Upper lobe of left lung (tissue), 4 donors: ENCODE data around the gene PLAC1.

Experiments used
- POLR2A ChIP-seq, 4 donors: fragments of 450-650 bp; IDR thresholded peaks; one replicate each; pipeline ENCODE4 v1.5.1; 2016 to 2017; ENCODE audit warnings: antibody characterized with exemption in 4 of 4, mild to moderate bottlenecking in 2 of 4
- POLR2AphosphoS5 ChIP-seq, 2 donors: sonication (generic); formaldehyde crosslinking; IDR thresholded peaks; one replicate each; pipeline ENCODE4 v1.5.1; 2017; ENCODE audit warnings: antibody characterized with exemption in 2 of 2
- TF ChIP-seq, protein P1 (sequence below), 6 experiments: fragments of 450-650 bp in 4 of 6; fragments of 200-600 bp in 2 of 6; sonication (generic) in 2 of 6; IDR thresholded peaks; one replicate each; pipeline ENCODE4 v1.5.1; 2016 to 2019; ENCODE audit warnings: antibody characterized with exemption in 6 of 6

DNA sequence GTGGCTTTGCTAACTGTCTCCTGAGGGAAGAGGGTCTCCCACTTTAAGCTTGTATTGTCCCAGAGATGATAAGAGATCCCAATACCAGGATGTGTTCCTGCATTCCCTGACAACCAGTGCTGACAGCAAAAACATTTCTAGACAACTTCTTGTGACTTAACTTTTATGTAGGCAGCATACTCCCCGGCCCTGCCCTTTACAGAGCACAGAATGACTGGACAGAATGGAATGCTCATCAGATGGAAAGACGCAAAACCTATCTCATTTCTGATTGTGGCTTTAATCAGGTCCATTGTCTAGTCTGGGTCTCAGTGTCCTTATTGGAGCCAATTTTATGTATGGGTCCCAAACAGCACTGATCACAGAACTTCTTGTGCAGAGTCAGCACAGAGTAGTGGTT, 18.2 kb upstream of the PLAC1 start:
- TF ChIP-seq, protein P1, sequence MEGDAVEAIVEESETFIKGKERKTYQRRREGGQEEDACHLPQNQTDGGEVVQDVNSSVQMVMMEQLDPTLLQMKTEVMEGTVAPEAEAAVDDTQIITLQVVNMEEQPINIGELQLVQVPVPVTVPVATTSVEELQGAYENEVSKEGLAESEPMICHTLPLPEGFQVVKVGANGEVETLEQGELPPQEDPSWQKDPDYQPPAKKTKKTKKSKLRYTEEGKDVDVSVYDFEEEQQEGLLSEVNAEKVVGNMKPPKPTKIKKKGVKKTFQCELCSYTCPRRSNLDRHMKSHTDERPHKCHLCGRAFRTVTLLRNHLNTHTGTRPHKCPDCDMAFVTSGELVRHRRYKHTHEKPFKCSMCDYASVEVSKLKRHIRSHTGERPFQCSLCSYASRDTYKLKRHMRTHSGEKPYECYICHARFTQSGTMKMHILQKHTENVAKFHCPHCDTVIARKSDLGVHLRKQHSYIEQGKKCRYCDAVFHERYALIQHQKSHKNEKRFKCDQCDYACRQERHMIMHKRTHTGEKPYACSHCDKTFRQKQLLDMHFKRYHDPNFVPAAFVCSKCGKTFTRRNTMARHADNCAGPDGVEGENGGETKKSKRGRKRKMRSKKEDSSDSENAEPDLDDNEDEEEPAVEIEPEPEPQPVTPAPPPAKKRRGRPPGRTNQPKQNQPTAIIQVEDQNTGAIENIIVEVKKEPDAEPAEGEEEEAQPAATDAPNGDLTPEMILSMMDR (IDR thresholded peaks at IDR 0.05) = no peak
- TF ChIP-seq POLR2A (IDR thresholded peaks at IDR 0.05) = no peak
- TF ChIP-seq POLR2AphosphoS5 (IDR thresholded peaks at IDR 0.05) = no peak
